GM12865 (cell line): ENCODE data around the gene PIK3C2A.
"Not testable (repeated sequence)": the region's sequence is repeated elsewhere in the genome, so short reads cannot be mapped to it uniquely, and the experiment has no call there.

Source experiments
- DNase-seq: peaks from one replicate; pipeline ENCODE4 v3.0.0; 2010; ENCODE audit warnings: low read depth
- H3K4me3 ChIP-seq: 2 replicates; pipeline ENCODE4 v1.5.1; 2011; ENCODE audit warnings: mild to moderate bottlenecking, low read depth, low read length, control low read depth
- TF ChIP-seq, protein P1 (sequence below): IDR thresholded peaks from 2 replicates; pipeline ENCODE4 v1.5.1; 2011; ENCODE audit warnings: low read length, control low read depth, low read depth, inconsistent platforms; ENCODE audit not compliant: insufficient read depth; ENCODE audit errors: missing control alignments

PIK3C2A gene

GRCh38 chr11:17207317-17208256, at the start of gene PIK3C2A:
Gene PIK3C2A (minus strand): TSS chr11:17207986. CDS start chr11:17169741, 38,245 bp downstream.
- TF ChIP-seq, protein P1, sequence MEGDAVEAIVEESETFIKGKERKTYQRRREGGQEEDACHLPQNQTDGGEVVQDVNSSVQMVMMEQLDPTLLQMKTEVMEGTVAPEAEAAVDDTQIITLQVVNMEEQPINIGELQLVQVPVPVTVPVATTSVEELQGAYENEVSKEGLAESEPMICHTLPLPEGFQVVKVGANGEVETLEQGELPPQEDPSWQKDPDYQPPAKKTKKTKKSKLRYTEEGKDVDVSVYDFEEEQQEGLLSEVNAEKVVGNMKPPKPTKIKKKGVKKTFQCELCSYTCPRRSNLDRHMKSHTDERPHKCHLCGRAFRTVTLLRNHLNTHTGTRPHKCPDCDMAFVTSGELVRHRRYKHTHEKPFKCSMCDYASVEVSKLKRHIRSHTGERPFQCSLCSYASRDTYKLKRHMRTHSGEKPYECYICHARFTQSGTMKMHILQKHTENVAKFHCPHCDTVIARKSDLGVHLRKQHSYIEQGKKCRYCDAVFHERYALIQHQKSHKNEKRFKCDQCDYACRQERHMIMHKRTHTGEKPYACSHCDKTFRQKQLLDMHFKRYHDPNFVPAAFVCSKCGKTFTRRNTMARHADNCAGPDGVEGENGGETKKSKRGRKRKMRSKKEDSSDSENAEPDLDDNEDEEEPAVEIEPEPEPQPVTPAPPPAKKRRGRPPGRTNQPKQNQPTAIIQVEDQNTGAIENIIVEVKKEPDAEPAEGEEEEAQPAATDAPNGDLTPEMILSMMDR = no peak

DNA sequence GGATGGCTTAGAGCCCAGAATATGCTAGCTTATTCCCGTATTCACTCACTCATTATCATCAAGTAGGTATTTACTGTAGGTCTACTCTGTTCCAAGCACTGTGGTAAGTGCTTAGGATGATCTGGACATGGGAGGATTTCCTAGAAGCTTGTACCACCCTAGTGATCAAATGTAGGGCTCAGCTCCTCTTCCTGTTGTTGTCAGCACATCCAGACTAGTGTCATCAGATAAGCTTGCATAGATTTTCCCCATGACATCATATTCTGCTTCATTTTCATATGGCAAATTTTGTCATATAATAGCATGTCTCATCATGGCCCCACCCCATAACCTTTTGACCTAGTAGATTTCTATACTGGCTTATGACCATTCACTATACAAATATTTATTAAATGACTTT, 49.4 kb upstream of the PIK3C2A start:
- no peak overlapping the region for H3K4me3 ChIP-seq
- TF ChIP-seq, protein P1 = no peak
- DNase-seq = no peak

More at GRCh38 chr11:17207317-17208256, at the start of gene PIK3C2A:
- peak; percentile 96 for DNase-seq
- peak within 1 kb of the TSS; percentile 80 for H3K4me3 ChIP-seq

GRCh38 chr11:17256512-17256911, 48.7 kb upstream of the PIK3C2A start:
- no peak for DNase-seq
- H3K4me3 ChIP-seq = no peak overlapping the region
- TF ChIP-seq, protein P1 = no peak

DNA sequence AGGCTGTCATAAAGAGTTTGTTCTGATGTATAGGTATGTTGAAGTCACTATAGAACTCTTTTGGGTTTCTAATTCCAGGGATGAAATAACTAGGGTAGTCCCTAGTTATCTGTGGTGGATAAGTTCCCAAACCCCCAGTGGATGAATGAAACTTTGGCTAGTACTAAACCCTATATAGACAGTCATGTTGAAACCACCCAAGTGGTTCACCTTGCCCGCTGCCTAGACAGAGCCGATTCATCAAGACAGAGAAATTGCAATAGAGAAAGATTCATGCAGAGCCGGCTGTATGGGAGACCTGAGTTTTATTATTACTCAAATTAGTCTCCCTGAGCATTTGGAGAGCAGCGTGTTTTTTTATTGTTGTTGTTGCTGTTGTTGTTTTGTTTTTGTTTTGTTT, 44.9 kb upstream of the PIK3C2A start:
- DNase-seq = no peak
- H3K4me3 ChIP-seq = no peak overlapping the region
- TF ChIP-seq, protein P1 = no peak

DNA sequence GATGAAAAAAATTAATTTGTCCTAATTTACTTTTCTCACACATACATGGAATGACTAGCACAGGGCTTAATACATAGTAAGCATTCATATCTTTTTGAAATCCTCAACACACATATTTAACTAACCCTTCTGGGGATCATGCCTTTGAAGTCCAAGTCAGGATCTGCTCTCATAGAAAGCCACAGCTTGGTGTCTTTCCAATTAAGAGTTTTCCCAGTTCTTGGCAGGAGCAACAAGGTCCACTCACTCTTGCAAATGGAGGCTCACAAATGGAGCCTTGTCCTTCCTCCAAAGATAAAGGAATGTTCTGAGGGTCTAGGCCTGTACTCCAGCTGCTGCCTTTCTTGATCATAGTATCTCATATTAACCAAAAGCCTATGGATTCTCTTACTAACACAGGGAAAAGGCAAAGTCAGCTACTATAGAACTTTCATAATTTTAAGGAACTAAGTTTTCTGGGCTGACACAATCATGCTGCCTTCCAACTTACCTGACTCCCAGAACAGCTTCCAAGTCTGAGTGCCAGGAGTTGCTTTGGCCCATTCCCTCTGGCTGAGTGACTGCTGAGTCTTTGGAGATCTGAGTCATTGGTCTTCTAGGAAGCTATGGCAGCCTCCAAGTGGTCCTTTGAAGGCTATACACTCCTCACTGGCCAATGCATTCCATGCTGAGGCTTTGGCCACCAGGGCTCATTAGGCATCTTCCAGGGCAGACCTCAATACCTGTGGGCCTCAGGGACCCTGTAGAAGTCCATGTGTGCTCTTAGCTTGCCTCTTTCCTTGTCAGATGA, 43.0 kb upstream of the PIK3C2A start:
- TF ChIP-seq, protein P1 = no peak
- no peak overlapping the region for H3K4me3 ChIP-seq
- DNase-seq = no peak

- no peak overlapping the region for H3K4me3 ChIP-seq
- DNase-seq = peak; percentile 71
- TF ChIP-seq, protein P1 = no peak
These were observed 36.3 kb upstream of the PIK3C2A start for GRCh38 chr11:17244046-17244445.

DNA sequence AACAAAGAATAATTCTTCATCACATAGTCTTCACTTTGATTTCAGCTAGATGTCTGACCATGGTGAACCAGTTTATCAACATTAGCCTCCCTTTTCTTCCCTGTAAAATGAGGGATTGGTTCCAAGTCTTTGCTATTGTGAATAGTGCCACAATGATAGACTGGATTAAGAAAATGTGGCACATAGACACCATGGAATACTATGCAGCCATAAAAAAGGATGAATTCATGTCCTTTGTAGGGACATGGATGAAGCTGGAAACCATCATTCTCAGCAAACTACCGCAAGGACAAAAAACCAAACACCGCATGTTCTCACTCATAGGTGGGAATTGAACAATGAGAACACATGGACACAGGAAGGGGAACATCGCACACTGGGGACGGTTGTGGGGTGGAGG, 35.2 kb upstream of the PIK3C2A start:
- not testable (repeated sequence) for DNase-seq, H3K4me3 ChIP-seq
